ENCODE results near the gene ISLR.

Gene ISLR

GRCh38 chr15:74185710-74186348 is 12.3 kb downstream of the ISLR start:
- no peak for TF ChIP-seq CTCF (IDR thresholded peaks at IDR 0.05)

- no peak for TF ChIP-seq CTCF (IDR thresholded peaks at IDR 0.05)
Observed at GRCh38 chr15:74188216-74188615, 14.7 kb downstream of the ISLR start.

- TF ChIP-seq CTCF (IDR thresholded peaks at IDR 0.05), result no peak
Observed at GRCh38 chr15:74191798-74192197, 18.3 kb downstream of the ISLR start.

GRCh38 chr15:74192751-74193150 is 19.2 kb downstream of the ISLR start:
- TF ChIP-seq CTCF (IDR thresholded peaks at IDR 0.05), result no peak

- no peak for TF ChIP-seq CTCF (IDR thresholded peaks at IDR 0.05)
Observed at GRCh38 chr15:74193299-74193718, 19.8 kb downstream of the ISLR start.

- TF ChIP-seq CTCF (IDR thresholded peaks at IDR 0.05), result no peak
Observed at GRCh38 chr15:74193905-74194304, 20.4 kb downstream of the ISLR start.

- TF ChIP-seq CTCF (IDR thresholded peaks at IDR 0.05), result no peak
Observed at GRCh38 chr15:74194572-74195559, 21.4 kb downstream of the ISLR start.

Data from LNCAP (cell line).